Coronary artery (tissue), 2 donors: Measurements from ENCODE around the gene VAMP5.
A peak's percentile ranks its signal among the peaks of the same experiment; 100 is the strongest.
"Not testable (repeated sequence)": the region's sequence is repeated elsewhere in the genome, so short reads cannot be mapped to it uniquely, and the experiment has no call there.

Experiments
- DNase-seq: peaks from one replicate; pipeline ENCODE4 v3.0.0-alpha.2; 2017; ENCODE audit warnings: low spot score
- H3K27ac ChIP-seq, 2 donors: fragments of 200-600 bp; sonication (generic); one replicate each; pipeline ENCODE4 v1.5.1; 2016 to 2019
- H3K4me3 ChIP-seq: fragments of 200-600 bp; sonication (generic); 2 replicates; pipeline ENCODE4 v1.5.1; 2016; ENCODE audit warnings: mild to moderate bottlenecking, moderate library complexity
- CTCF ChIP-seq: fragments of 200-600 bp; sonication (generic); IDR thresholded peaks from one replicate; pipeline ENCODE4 v1.5.1; 2019; ENCODE audit warnings: antibody characterized with exemption

VAMP5 gene

GRCh38 chr2:85551698-85552678 is 32.2 kb upstream of the VAMP5 start:
- Histone ChIP-seq H3K27ac (no peak overlapping the region), H3K4me3 (no peak overlapping the region)
- peak; percentile 81 for TF ChIP-seq CTCF
- peak; percentile 82 for DNase-seq

DNA sequence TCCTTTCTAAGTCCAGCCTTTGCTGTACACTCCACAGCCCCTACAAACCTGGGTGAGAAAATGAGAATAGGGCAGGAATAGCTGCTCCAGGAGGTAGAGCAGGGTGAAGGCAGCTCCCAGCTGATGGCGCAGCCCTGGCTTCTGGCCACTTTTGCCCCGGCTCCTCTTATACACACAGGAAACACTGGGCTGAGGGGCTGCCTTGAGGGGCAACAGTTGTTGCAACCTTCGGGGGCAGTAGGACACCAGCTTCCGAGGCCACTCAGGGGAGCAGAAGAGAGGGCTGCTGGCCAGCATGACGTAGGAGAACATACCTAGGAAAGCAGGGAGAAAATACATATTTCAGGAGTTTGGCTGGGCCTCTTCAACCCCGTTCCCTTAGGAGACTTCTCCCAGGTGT is 31.0 kb upstream of the VAMP5 start:
- H3K4me3 ChIP-seq, result no peak overlapping the region
- no peak for TF ChIP-seq CTCF
- no peak for DNase-seq
- H3K27ac ChIP-seq, result no peak overlapping the region

- no peak overlapping the region for H3K4me3 ChIP-seq
- no peak overlapping the region for H3K27ac ChIP-seq
- no peak for DNase-seq
- TF ChIP-seq CTCF, result no peak
Measured at GRCh38 chr2:85554980-85555612, 29.1 kb upstream of the VAMP5 start.

DNA sequence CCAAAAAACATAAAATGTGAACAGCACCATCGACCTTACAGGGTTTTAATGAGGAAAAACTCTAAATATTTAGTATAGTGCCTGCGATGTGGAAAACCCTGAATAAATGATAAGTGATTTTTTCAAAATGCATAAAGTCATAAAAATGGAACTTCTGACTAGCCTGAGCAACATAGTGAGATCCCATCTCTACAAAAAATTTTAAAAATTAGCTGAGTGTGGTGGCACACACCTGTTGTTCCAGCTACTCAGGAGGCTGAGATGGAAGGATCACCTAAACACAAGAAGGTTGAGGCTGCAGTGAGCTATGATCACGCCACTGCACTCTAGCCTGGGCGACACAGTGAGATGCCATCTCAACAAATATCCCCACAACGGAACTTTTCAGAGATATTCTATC is 27.1 kb upstream of the VAMP5 start:
- no peak for DNase-seq
- no peak for TF ChIP-seq CTCF
- H3K27ac ChIP-seq, result no peak overlapping the region

DNA sequence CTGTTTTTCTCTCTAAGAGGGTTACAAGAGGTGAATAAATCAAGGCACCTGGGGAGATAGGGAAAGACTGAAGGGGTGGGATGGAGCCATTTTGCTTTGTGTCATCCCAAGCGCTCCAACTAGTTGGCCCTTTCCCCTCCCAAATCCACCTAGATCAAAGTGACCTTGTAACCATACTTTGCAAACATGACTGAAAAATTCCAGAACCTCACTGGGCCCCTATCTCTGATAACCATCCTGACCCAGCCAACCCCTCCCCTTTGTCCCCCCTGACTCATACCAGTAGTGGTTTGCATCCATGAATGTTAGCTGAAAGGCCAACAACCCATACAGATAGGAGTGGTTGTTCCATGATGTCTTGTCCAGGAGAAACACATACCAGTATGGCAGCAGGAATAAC is 26.1 kb upstream of the VAMP5 start:
- TF ChIP-seq CTCF, result no peak
- no peak overlapping the region for H3K4me3 ChIP-seq
- DNase-seq, result no peak
- H3K27ac ChIP-seq, result no peak overlapping the region

More for the DNA sequence above, 27.1 kb upstream of the VAMP5 start:
- no peak overlapping the region for H3K4me3 ChIP-seq

DNA sequence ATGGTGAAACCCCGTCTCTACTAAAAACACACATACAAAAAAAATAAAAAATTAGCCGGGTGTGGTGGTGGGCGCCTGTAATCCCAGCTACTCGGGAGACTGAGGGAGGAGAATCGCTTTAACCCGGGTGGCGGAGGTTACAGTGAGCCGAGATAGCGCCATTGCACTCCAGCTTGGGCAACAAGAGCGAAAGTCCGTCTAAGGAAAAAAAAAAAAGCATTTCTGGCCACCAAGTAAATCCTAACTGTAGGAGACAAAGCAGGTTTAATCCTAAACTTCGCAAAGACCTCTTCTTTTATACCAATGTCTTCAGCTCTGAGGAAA is 23.9 kb upstream of the VAMP5 start:
- DNase-seq, H3K27ac ChIP-seq: not testable (repeated sequence)
- peak overlapping the region; percentile 89 for H3K4me3 ChIP-seq

GRCh38 chr2:85560812-85561279 is 23.4 kb upstream of the VAMP5 start:
- H3K27ac ChIP-seq, result peak overlapping the region; percentile 79 to 91
- peak overlapping the region; percentile 89 for H3K4me3 ChIP-seq
- no peak for DNase-seq
- no peak for TF ChIP-seq CTCF
